Stimulated activated CD8-positive, alpha-beta memory T cell treated with anti-CD3 and anti-CD28 coated beads, Interleukin-12 subunit alpha, Interleukin-12 subunit beta, amount 100 ng/mL, for 24 hours (primary cell): ENCODE results near the gene SMYD1.

Experiments
- DNase-seq: peaks from one replicate; pipeline ENCODE4 v3.0.0-alpha.2; 2020; ENCODE audit errors: extremely low read depth

SMYD1 gene

GRCh38 chr2:88087073-88087472, 19.4 kb downstream of the SMYD1 start:
- DNase-seq, result no peak

GRCh38 chr2:88087763-88088162, 20.1 kb downstream of the SMYD1 start:
- DNase-seq, result no peak

- no peak for DNase-seq
These were observed 21.4 kb downstream of the SMYD1 start for GRCh38 chr2:88088999-88089398.

- DNase-seq, result no peak
These were observed 23.0 kb downstream of the SMYD1 start for GRCh38 chr2:88090446-88091283.

GRCh38 chr2:88091943-88092342, 24.3 kb downstream of the SMYD1 start:
- DNase-seq, result no peak

GRCh38 chr2:88092773-88093172, 25.1 kb downstream of the SMYD1 start:
- DNase-seq, result no peak

GRCh38 chr2:88095022-88095421, 27.4 kb downstream of the SMYD1 start:
- no peak for DNase-seq

- DNase-seq, result no peak
These were observed 29.1 kb downstream of the SMYD1 start for GRCh38 chr2:88096708-88097107.

GRCh38 chr2:88097192-88097591, 29.6 kb downstream of the SMYD1 start:
- no peak for DNase-seq

GRCh38 chr2:88097891-88098557, 30.4 kb downstream of the SMYD1 start:
- no peak for DNase-seq

GRCh38 chr2:88098558-88098900, 30.9 kb downstream of the SMYD1 start:
- DNase-seq, result no peak

- no peak for DNase-seq
These were observed 32.3 kb downstream of the SMYD1 start for GRCh38 chr2:88099798-88100488.

GRCh38 chr2:88100489-88100858, 32.8 kb downstream of the SMYD1 start:
- DNase-seq, result no peak

- DNase-seq, result no peak
These were observed 41.2 kb downstream of the SMYD1 start for GRCh38 chr2:88108796-88109195.

GRCh38 chr2:88110830-88111229, 43.2 kb downstream of the SMYD1 start:
- DNase-seq, result no peak

- DNase-seq, result no peak
These were observed 45.4 kb downstream of the SMYD1 start for GRCh38 chr2:88113069-88113468.

GRCh38 chr2:88114889-88115288, 47.3 kb downstream of the SMYD1 start:
- DNase-seq, result no peak

- no peak for DNase-seq
These were observed 48.3 kb downstream of the SMYD1 start for GRCh38 chr2:88115825-88116518.

GRCh38 chr2:88116669-88117432, 49.2 kb downstream of the SMYD1 start:
- no peak for DNase-seq

GRCh38 chr2:88117973-88118372, 50.3 kb downstream of the SMYD1 start:
- no peak for DNase-seq

GRCh38 chr2:88121678-88122077, 54.1 kb downstream of the SMYD1 start:
- DNase-seq, result no peak
